ENCODE results near the gene EPN3.

- TF ChIP-seq, protein P1, sequence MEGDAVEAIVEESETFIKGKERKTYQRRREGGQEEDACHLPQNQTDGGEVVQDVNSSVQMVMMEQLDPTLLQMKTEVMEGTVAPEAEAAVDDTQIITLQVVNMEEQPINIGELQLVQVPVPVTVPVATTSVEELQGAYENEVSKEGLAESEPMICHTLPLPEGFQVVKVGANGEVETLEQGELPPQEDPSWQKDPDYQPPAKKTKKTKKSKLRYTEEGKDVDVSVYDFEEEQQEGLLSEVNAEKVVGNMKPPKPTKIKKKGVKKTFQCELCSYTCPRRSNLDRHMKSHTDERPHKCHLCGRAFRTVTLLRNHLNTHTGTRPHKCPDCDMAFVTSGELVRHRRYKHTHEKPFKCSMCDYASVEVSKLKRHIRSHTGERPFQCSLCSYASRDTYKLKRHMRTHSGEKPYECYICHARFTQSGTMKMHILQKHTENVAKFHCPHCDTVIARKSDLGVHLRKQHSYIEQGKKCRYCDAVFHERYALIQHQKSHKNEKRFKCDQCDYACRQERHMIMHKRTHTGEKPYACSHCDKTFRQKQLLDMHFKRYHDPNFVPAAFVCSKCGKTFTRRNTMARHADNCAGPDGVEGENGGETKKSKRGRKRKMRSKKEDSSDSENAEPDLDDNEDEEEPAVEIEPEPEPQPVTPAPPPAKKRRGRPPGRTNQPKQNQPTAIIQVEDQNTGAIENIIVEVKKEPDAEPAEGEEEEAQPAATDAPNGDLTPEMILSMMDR (IDR thresholded peaks at IDR 0.05) = no peak
- no peak for TF ChIP-seq EZH2 (IDR thresholded peaks at IDR 0.05; ENCODE audit: borderline replicate concordance, insufficient read depth, low read depth, low read length, poor library complexity, severe bottlenecking)
These were observed 48.0 kb upstream of the EPN3 start for GRCh38 chr17:50484386-50485155.

All from B cell (primary cell).